ENCODE results near the gene SPDYE9.
"Not testable (repeated sequence)": the region's sequence is repeated elsewhere in the genome, so short reads cannot be mapped to it uniquely, and the experiment has no call there.

- TF ChIP-seq POLR2A (IDR thresholded peaks at IDR 0.05; ENCODE audit: borderline replicate concordance, extremely low read depth, insufficient read depth, insufficient read length); EZH2 (IDR thresholded peaks at IDR 0.05); JUND (IDR thresholded peaks at IDR 0.05); CTCF (IDR thresholded peaks at IDR 0.05 in 2 of 3, conservative IDR thresholded peaks at IDR 0.05 in 1 of 3; ENCODE audit: borderline replicate concordance in 1 of 3, insufficient read depth in 1 of 3, low read depth in 2 of 3, low read length in 2 of 3); RAD21 (IDR thresholded peaks at IDR 0.05; ENCODE audit: low read depth); EZH2phosphoT487 (IDR thresholded peaks at IDR 0.05; ENCODE audit: borderline replicate concordance); POLR2AphosphoS5 (IDR thresholded peaks at IDR 0.05; ENCODE audit: low read depth, low read length); YY1 (IDR thresholded peaks at IDR 0.05; ENCODE audit: extremely low read depth, insufficient replicate concordance, low read depth, low read length); CEBPB (IDR thresholded peaks at IDR 0.05; ENCODE audit: low read depth): not testable (repeated sequence)
Observed at GRCh38 chr7:73029666-73030065, 56.2 kb downstream of the SPDYE9 start, which contains the start of gene SPDYE8.

All from HCT116 (cell line).